HG02798 (cell line): ENCODE data around the gene MYMX.
"Not testable (repeated sequence)": the region's sequence is repeated elsewhere in the genome, so short reads cannot be mapped to it uniquely, and the experiment has no call there.

ENCODE experiments used
- ATAC-seq: cut with Tn5 transposase; IDR thresholded peaks from one replicate; pipeline ENCODE4 v1.9.1; 2021; ENCODE audit warnings: mild to moderate bottlenecking; ENCODE audit not compliant: unreplicated experiment, poor library complexity

MYMX gene

DNA sequence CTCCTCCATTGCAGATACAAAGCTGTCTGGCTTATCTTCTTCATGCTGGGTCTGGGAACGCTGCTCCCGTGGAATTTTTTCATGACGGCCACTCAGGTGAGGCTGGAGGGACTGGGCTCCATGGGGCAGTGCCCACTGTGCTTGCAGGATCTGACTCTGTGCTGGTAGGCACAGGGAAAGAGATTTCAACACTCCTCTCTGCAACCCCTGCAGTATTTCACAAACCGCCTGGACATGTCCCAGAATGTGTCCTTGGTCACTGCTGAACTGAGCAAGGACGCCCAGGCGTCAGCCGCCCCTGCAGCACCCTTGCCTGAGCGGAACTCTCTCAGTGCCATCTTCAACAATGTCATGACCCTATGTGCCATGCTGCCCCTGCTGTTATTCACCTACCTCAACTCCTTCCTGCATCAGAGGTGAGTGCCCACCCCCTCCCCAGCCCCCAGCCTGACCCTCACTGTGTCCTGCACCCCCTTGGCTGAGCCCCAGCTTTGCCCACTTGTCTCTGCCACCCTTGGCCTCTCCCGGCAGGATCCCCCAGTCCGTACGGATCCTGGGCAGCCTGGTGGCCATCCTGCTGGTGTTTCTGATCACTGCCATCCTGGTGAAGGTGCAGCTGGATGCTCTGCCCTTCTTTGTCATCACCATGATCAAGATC is 12.8 kb downstream of the MYMX start:
- no peak for ATAC-seq

GRCh38 chr6:44230034-44230675 is 13.4 kb downstream of the MYMX start:
- ATAC-seq, result no peak

- not testable (repeated sequence) for ATAC-seq
Measured at GRCh38 chr6:44231426-44231825, 14.7 kb downstream of the MYMX start.

DNA sequence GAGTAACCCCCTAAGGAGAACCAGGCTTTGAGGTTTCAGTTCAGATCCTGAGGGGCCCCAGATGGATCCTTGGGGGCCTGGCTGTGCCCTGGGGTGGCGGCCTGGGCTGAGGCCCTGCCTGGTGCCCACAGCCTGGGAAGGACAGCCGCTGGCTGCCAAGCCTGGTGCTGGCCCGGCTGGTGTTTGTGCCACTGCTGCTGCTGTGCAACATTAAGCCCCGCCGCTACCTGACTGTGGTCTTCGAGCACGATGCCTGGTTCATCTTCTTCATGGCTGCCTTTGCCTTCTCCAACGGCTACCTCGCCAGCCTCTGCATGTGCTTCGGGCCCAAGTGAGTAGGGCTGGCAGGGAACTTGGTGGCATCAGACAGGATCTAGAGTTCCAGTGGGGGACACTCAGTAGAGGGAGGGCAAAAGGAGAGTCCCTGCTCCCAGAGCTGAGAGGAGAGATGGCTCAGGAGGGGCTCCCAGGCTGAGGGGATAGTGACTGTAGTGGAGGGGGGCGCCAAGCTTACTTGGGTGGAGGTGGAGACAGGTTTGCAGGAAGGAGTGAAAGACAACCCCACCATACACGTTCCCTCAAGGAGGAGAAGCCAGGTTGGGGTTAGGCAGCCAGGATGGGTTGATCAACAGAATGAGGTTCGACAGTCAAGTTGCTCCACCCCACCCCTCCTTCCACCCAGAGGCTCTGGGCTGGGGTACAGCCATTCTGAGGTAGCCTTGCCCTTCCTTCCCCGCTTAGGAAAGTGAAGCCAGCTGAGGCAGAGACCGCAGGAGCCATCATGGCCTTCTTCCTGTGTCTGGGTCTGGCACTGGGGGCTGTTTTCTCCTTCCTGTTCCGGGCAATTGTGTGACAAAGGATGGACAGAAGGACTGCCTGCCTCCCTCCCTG is 16.2 kb downstream of the MYMX start:
- ATAC-seq, result no peak

DNA sequence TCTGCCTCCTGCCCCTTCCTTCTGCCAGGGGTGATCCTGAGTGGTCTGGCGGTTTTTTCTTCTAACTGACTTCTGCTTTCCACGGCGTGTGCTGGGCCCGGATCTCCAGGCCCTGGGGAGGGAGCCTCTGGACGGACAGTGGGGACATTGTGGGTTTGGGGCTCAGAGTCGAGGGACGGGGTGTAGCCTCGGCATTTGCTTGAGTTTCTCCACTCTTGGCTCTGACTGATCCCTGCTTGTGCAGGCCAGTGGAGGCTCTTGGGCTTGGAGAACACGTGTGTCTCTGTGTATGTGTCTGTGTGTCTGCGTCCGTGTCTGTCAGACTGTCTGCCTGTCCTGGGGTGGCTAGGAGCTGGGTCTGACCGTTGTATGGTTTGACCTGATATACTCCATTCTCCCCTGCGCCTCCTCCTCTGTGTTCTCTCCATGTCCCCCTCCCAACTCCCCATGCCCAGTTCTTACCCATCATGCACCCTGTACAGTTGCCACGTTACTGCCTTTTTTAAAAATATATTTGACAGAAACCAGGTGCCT is 16.9 kb downstream of the MYMX start:
- no peak for ATAC-seq

DNA sequence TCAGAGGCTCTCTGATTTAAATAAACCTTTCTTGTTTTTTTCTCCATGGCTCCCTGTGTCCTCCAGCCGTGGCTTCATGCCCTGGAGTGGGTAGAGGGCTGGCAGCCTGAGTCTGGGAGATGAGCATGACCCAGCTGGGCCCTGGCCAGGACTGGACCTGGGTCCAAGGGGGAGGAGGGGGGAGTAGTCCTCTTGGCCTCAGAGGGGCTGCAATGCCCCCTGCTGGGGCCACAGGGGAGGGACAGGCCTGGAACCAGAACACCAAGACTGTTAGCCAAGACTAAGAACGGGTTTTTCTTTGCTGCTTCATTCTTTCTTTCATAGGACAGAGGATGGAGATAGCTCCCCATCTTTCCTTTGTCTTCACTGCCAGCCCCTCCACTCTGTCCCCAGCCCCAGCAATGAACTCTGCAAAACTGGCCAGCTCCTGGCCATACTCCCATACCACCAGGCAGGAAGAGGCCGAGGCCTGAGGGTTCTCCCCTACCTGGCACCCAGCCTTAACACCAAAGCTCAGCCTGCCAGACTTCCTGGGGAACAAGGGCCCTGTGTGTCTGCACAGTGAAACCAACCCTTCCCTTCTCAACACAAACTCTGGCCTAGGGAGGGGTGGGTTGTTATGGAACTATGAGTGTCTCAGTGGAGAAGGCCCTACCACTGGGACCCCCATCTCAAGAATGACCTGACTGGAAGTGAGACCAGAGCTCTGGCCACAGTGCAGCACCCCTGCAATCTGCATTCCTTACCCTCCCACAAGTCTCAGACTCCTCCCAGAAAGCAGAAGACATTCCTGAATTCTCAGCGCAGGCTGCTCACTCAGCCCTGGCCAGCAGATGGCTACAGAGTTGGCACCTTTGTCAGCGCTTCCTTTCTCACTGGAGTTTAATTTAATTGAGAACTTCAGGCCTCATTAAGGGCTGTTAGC is 17.6 kb downstream of the MYMX start:
- ATAC-seq, result no peak

GRCh38 chr6:44235269-44235668 is 18.5 kb downstream of the MYMX start:
- ATAC-seq, result no peak

DNA sequence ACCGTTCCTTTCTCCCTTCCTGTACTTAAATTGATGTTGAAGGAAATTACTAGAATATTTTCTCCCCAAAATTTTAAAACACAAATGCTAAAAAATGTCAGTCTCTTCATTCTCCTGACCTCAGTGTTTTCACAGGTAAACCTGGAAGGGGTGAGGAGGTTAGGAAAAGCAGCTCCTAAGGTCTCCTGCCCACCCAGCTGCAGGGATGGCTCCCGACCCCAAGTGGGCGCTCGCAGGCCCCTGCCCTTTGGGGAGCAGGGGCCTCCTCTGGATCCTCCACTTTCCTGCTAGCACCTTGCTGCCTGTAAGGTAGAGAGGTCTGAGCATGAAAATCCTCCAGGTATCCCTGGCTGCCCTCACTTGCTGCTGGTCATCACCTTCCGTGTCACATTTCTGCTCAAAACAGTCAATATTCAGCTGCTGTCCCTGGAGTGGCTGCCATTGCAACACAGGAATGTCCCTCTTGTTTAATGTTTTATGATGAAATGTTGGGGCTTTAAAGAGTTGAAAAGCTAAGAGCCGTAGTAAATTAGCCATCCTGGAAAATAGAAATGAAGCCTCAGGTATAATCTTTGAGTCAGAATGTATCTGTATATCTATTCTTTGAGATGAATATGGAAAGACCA is 19.3 kb downstream of the MYMX start:
- ATAC-seq, result no peak

DNA sequence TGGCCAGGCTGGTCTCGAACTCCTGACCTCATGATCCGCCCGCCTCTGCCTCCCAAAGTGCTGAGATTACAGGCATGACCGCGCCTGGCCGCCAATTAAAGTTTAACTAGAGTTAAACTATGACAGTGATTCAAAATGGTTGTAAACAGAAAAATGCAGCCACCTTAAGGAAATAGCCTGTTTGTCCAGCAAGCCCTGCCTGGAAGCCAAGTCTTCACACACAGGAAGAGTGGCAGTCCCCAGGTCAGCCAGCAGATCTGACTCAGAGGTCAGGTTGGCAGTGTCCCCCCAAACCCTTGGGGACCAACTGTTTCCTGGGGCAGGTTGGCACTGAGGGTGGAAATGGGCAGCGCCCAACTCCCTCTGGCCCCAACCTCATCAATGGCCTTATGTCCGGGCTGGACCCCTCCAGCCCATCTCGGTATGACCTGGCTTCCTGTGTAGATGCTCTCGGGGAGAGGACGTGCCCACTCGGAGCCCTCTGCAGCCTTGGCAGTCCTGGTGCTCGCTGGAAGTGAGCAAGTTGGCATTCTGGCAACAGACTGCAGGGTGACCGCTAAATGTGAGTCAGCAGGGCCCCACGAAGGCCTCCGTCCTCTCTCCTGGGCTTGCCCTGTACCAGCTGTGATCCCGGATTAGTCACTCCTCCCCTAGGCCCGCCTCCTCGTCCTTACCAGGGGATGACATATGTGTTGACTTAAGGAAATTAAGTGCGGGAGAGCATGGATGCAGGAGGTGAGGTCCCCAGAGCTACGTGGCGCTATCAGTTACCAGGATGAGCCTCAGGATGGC is 20.5 kb downstream of the MYMX start:
- ATAC-seq, result peak; percentile 67

DNA sequence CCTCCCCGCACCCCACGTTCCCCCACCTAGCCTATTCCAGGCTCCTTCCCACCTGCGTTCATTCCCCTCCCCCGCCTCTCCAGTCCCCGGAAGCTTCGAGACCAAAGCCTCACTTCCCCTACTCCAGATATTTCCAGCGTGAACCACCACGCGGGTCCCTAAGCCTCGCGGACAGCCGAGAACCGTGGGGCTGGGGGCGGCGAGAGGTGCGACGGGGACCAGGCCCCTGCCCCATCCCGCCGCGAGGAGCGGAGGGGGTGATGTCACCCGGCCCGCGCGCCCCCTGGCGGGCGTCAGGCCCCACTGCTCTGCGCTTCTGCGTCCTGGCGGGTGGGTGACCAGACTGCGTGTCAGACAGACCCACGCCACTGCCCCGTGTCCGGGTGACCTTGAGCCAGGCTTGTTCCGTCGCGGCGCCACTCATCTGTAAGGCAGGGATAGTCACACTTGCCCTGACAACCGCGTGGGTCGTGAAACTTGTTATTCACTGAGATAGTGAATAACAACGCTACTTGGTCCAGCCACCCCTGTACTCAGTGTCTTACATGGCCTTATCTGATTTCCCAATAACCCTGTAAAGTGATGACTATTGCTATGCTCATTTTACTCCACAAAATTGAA is 21.2 kb downstream of the MYMX start:
- ATAC-seq, result peak; percentile 85

DNA sequence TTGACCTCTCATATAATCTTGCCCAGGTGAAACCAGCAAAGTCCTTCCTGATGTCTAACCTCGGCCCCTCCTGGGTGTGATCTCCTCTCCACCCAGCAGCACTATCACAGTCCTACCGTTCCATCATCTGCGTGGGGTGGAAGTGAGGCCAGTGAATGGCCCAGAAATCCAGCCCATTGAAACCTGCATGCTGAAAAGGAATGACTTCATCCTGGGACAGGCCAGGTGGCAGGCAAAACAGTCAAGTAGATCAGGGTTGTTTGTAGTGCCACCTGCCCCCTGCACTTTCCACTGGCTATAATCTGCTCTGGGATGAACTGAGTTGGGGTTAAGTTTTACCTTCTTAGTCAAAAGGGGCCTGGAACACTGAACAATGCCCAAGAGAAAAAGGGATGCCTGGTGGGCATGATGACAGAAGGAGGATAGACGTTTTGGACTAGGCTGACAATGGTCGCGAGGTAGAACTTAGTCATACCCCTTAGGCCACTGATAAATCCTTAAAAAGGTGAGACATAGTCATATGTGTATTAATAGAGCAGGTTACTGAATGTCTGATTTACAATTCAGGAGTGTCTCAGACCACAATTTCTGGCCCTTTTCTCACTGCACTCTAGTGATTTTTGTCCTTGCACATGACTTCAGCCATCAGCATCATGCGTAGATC is 22.1 kb downstream of the MYMX start:
- ATAC-seq, result no peak

DNA sequence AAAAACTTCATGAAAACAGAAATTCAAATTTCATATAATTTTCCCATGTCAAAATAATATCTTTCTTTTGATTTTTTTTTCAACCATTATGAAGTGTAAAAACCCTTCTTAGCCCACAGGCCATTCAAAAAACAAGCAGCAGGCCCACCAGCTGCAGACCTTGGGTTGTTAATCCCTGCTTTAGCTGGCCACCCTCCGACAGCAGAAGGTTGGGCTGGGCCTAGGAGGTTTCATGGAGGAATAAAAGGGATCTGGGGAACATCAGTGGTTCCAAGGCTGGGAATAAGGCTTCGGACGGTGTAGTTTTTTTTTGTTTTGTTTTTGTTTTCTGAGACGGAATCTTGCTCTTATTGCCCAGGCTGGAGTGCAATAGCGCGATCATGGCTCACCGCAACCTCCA is 26.6 kb downstream of the MYMX start:
- no peak for ATAC-seq

- no peak for ATAC-seq
Measured at GRCh38 chr6:44245391-44245911, 28.7 kb downstream of the MYMX start.

- ATAC-seq, result peak; percentile 61
Measured at GRCh38 chr6:44245912-44246662, 29.4 kb downstream of the MYMX start.

DNA sequence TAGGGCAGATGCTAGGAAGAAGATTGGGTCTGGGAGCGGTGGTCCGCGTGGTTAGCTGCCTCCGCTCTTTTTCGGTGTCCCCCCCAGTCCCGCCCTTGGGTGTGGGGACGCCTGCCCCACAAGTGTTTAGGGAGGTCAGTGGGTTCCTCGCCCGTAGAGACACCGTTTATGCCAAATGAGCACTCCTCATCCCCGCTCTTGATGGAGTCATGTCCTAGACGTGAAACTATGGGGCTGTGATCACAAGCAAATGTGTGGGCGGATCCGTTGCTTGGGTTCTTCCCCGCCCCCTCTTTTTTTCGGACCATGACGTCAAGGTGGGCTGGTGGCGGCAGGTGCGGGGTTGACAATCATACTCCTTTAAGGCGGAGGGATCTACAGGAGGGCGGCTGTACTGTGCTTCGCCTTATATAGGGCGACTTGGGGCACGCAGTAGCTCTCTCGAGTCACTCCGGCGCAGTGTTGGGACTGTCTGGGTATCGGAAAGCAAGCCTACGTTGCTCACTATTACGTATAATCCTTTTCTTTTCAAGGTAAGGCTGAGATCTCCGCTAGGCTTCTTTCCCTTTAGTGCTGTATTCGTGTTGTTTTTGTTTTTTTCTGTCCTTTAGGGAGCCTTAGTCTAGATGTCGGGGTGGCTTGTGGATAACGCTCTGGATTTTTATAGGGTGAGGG is 30.1 kb downstream of the MYMX start, which contains the start of gene HSP90AB1:
HSP90AB1 (plus strand) TSS at position 439 of the 675 bp plus-strand sequence. CDS start 1,529 bp downstream, outside the sequence.
- ATAC-seq, result peak; percentile 69
